K562 (cell line): Measurements from ENCODE around the gene HS3ST2. TPM values are rescaled to one million over a fixed set of nuclear protein-coding genes. Genes with fewer than 3 reads are reported as not detected.

Experiments
- ATAC-seq: fragments of 200-7000 bp; cut with Tn5 transposase; 3 replicates; pipeline ENCODE4 v1.9.1; 2020; ENCODE audit warnings: moderate library complexity
- BruUV-seq: library from RNA; stranded (reverse); fragments of 400-500 nt; replicated peaks from 2 replicates; lab custom pipeline; 2021; lab: Mats Ljungman, UMichigan
- CTCF ChIA-PET: fragments of 300-600 bp; formaldehyde crosslinking; extraction: SDS; loops from one replicate; lab custom pipeline; 2021; ENCODE audit warnings: low intra/inter-chr PET ratio; lab: Yijun Ruan, JAX
- POLR2A ChIA-PET: fragments of 300-600, 350-650 bp; sonication (Branson Sonifier 250); formaldehyde crosslinking; extraction: SDS; loops from one replicate; lab custom pipeline; 2021; ENCODE audit warnings: antibody characterized with exemption, inconsistent platforms; lab: Yijun Ruan, JAX
- DNase-seq, 4 experiments: peaks; one replicate each; pipeline versions ENCODE4 v3.0.0 to v3.0.0-alpha.2; 2011 to 2018; ENCODE audit warnings: low spot score in 3 of 4, mixed read lengths in 3 of 4; ENCODE audit errors: extremely low read depth in 1 of 4
- FAIRE-seq: peaks from 2 replicates; lab custom pipeline; 2011; peaks lifted over from hg19 to GRCh38; lab: Jason Lieb, UNC
- H2AFZ ChIP-seq: 2 replicates; pipeline ENCODE4 v1.6.0; 2011; ENCODE audit warnings: low read depth, low read length, control low read depth, inconsistent platforms
- H3K27ac ChIP-seq: fragments of 200-600 bp; 3 replicates; pipeline ENCODE4 v1.8.0; 2011; ENCODE audit warnings: low read depth, mild to moderate bottlenecking, control low read depth, inconsistent platforms, low read length, moderate library complexity, mixed read lengths; ENCODE audit errors: extremely low read depth
- H3K27me3 ChIP-seq, 2 experiments: fragments of 300-600 bp in 1 of 2; 2 replicates in 1 of 2; 3 replicates in 1 of 2; pipeline versions ENCODE4 v1.6.0 to v1.8.0; 2011; ENCODE audit warnings: inconsistent platforms in 2 of 2, low read length in 2 of 2, mild to moderate bottlenecking in 1 of 2, mixed read lengths in 1 of 2, moderate library complexity in 1 of 2; ENCODE audit not compliant: control insufficient read depth in 2 of 2, insufficient read depth in 2 of 2
- H3K36me3 ChIP-seq: fragments of 300-600 bp; 3 replicates; pipeline ENCODE4 v1.8.0; 2011; ENCODE audit warnings: mild to moderate bottlenecking, low read length, inconsistent platforms; ENCODE audit not compliant: control insufficient read depth, insufficient read depth
- H3K4me1 ChIP-seq, 2 experiments: fragments of 200-600 bp in 1 of 2; replicated peaks in 1 of 2; 2 replicates in 1 of 2; 3 replicates in 1 of 2; pipeline versions ENCODE4 v1.5.1 to v1.8.0; 2011; ENCODE audit warnings: inconsistent platforms in 2 of 2, low read length in 2 of 2, mild to moderate bottlenecking in 1 of 2, mixed read lengths in 1 of 2, moderate library complexity in 1 of 2; ENCODE audit not compliant: control insufficient read depth in 2 of 2, insufficient read depth in 2 of 2
- H3K4me2 ChIP-seq: 2 replicates; pipeline ENCODE4 v1.6.1; 2011; ENCODE audit warnings: low read length, control low read depth, inconsistent platforms, mixed read lengths; ENCODE audit not compliant: insufficient read depth
- H3K4me3 ChIP-seq: fragments of 200-600 bp; sonication (generic), shearing (Covaris generic); 2 replicates; pipeline ENCODE4 v1.5.1; 2016; ENCODE audit warnings: control low read depth, inconsistent platforms
- H3K79me2 ChIP-seq: fragments of 200-600 bp; 3 replicates; pipeline ENCODE4 v1.8.0; 2011; ENCODE audit warnings: low read length, inconsistent platforms; ENCODE audit not compliant: control insufficient read depth, insufficient read depth
- H3K9ac ChIP-seq, 2 experiments: 2 replicates each; pipeline versions ENCODE4 v1.6.0 to v1.6.1; 2011; ENCODE audit warnings: low read depth in 2 of 2, low read length in 2 of 2, control low read depth in 1 of 2, inconsistent platforms in 1 of 2, mild to moderate bottlenecking in 1 of 2, mixed read lengths in 1 of 2; ENCODE audit not compliant: insufficient read depth in 1 of 2
- H3K9me1 ChIP-seq: one replicate; pipeline ENCODE4 v1.6.0; 2011; ENCODE audit warnings: inconsistent platforms, mild to moderate bottlenecking, low read length, moderate library complexity; ENCODE audit not compliant: control insufficient read depth, insufficient read depth
- H3K9me3 ChIP-seq: replicated peaks from 2 replicates; pipeline ENCODE4 v1.5.1; 2011; ENCODE audit warnings: low read depth, low read length, inconsistent platforms; ENCODE audit not compliant: control insufficient read depth, insufficient read depth
- H4K20me1 ChIP-seq: replicated peaks from 2 replicates; pipeline ENCODE4 v1.6.1; 2011; ENCODE audit warnings: low read length, inconsistent platforms, mixed read lengths; ENCODE audit not compliant: control insufficient read depth, insufficient read depth
- DIDO1 ChIP-seq: fragments of 450-650 bp; IDR thresholded peaks from 2 replicates; pipeline ENCODE4 v1.6.1; 2016; ENCODE audit warnings: low read depth, missing biosample characterization, missing genetic modification characterization
- FOXK1 ChIP-seq: sonication (generic); formaldehyde crosslinking; IDR thresholded peaks from 2 replicates; pipeline ENCODE4 v1.8.0; 2022; ENCODE audit warnings: missing genetic modification reagents, mild to moderate bottlenecking, borderline replicate concordance
- GABPB1 ChIP-seq: sonication (generic); formaldehyde crosslinking; IDR thresholded peaks from 2 replicates; pipeline ENCODE4 v1.8.0; 2022; ENCODE audit warnings: mild to moderate bottlenecking, missing genetic modification reagents
- GTF3C2 ChIP-seq: IDR thresholded peaks from 3 replicates; pipeline ENCODE4 v1.6.1; 2011; ENCODE audit warnings: borderline replicate concordance, mild to moderate bottlenecking, moderate library complexity; ENCODE audit not compliant: insufficient read length; ENCODE audit errors: extremely low read depth
- HEY1 ChIP-seq: fragments of 250-450 bp; sonication (Bioruptor Pico); IDR thresholded peaks from 2 replicates; pipeline ENCODE4 v1.5.0; 2020; ENCODE audit warnings: mild to moderate bottlenecking, moderate library complexity, borderline replicate concordance
- KDM5B ChIP-seq: fragments of 200-600 bp; sonication (generic); IDR thresholded peaks from 2 replicates; pipeline ENCODE4 v1.6.1; 2012; ENCODE audit warnings: low read depth, mild to moderate bottlenecking, moderate library complexity, low read length, control low read depth, inconsistent platforms; ENCODE audit not compliant: insufficient replicate concordance
- LCOR ChIP-seq: sonication (generic); formaldehyde crosslinking; IDR thresholded peaks from 2 replicates; pipeline ENCODE4 v1.8.0; 2022; ENCODE audit warnings: mild to moderate bottlenecking, missing genetic modification reagents
- NFYB ChIP-seq: IDR thresholded peaks from 2 replicates; pipeline ENCODE4 v1.6.1; 2011; ENCODE audit warnings: mild to moderate bottlenecking, moderate library complexity; ENCODE audit not compliant: insufficient read length; ENCODE audit errors: extremely low read depth
- PCBP1 ChIP-seq: fragments of 200-400 bp; formaldehyde crosslinking; IDR thresholded peaks from 2 replicates; pipeline ENCODE4 v1.6.1; 2018; ENCODE audit warnings: mild to moderate bottlenecking, low read depth, low read length; ENCODE audit not compliant: poor library complexity, severe bottlenecking
- PHF21A ChIP-seq: fragments of 450-650 bp; IDR thresholded peaks from 2 replicates; pipeline ENCODE4 v1.6.1; 2017; ENCODE audit warnings: low read depth, borderline replicate concordance
- PHF8 ChIP-seq: fragments of 200-600 bp; sonication (generic); IDR thresholded peaks from 2 replicates; pipeline ENCODE4 v1.6.1; 2012; ENCODE audit warnings: mixed run types, mild to moderate bottlenecking, inconsistent platforms, low read length, moderate library complexity, borderline replicate concordance
- POLR2A ChIP-seq: fragments of 450-650 bp; conservative IDR thresholded peaks from 2 replicates; pipeline ENCODE4 v1.6.1; 2016
- POLR2B ChIP-seq: fragments of 450-650 bp; IDR thresholded peaks from 2 replicates; pipeline ENCODE4 v1.6.1; 2018; ENCODE audit warnings: low read depth; ENCODE audit not compliant: partially characterized antibody
- SPI1 ChIP-seq: IDR thresholded peaks from 2 replicates; pipeline ENCODE4 v1.6.1; 2011; ENCODE audit warnings: low read depth, low read length, control low read depth, borderline replicate concordance
- ZBTB49 ChIP-seq: sonication (generic); formaldehyde crosslinking; IDR thresholded peaks from 2 replicates; pipeline ENCODE4 v1.8.0; 2022; ENCODE audit warnings: missing genetic modification reagents, mild to moderate bottlenecking, borderline replicate concordance
- ZNF384 ChIP-seq: IDR thresholded peaks from 2 replicates; pipeline ENCODE4 v1.6.1; 2012; ENCODE audit warnings: low read depth, low read length, improper control_type of control experiment
- ZNF583 ChIP-seq: fragments of 250-450 bp; sonication (Bioruptor Pico); IDR thresholded peaks from 2 replicates; pipeline ENCODE4 v1.4.0; 2020
- WGBS: fragments of 100-300 bp; shearing (Covaris generic); methylation state at CpG from one replicate; pipeline ENCODE4 v1.1.6; 2016; ENCODE audit warnings: low coverage, mixed read lengths; ENCODE audit not compliant: insufficient coverage; ENCODE audit errors: missing lambda C conversion rate; 5-methylcytosine and 5-hydroxymethylcytosine counted together
- in situ Hi-C: fragments of 300-500 bp; cut with MboI; formaldehyde crosslinking; loops from 4 replicates; pipeline ENCODE4 v1.15.0; 2018; ENCODE audit warnings: inconsistent platforms, mixed read lengths
- intact Hi-C: fragments of 100-400 bp; cut with micrococcal nuclease; formaldehyde crosslinking; loops from 2 replicates; pipeline ENCODE4 v1.14.2; 2022
- polyA plus RNA-seq, 8 experiments: library from polyadenylated mRNA; depleted of rRNA in 4 of 8; stranded (reverse) in 5 of 8; unstranded in 3 of 8; fragments of >200 nt; fragmentation: Nextera tagmentation in 2 of 8; fragmentation: Illumina TruSeq in 1 of 8; extraction: Ambion mirVana in 2 of 8; extraction: Trizol in 1 of 8; gene quantifications; 2 replicates each; pipeline versions ENCODE4 v1.2.1 to v1.2.3, GENCODE V29; 2011 to 2014; ENCODE audit warnings: inconsistent platforms in 1 of 8, missing spikeins in 1 of 8
- total RNA-seq, 7 experiments: library from RNA; depleted of rRNA in 6 of 7; stranded (reverse); fragments of >200 nt in 6 of 7; fragmentation: Illumina TruSeq in 2 of 7; extraction: Trizol in 2 of 7; gene quantifications; 2 replicates each; pipeline versions ENCODE4 v1.2.1 to v1.2.3, GENCODE V29; 2011 to 2021; ENCODE audit warnings: low replicate concordance in 1 of 7

Gene HS3ST2
- total and polyA plus RNA-seq, 9 of the 15 experiments (the other 6 are each of a cell fraction or from before 2014, with no cell fraction given): not detected

GRCh38 chr16:22868593-22869224 lies 54.7 kb downstream of the HS3ST2 start:
- DNase-seq (no peak), ATAC-seq (no peak), FAIRE-seq (no peak)
- Histone ChIP-seq H2AFZ (no peak overlapping the region), H3K79me2 (no peaks in the 10 kb centered on the region), H3K4me3 (no peak overlapping the region), H3K4me2 (no peak overlapping the region), H3K27me3 (peaks cover 2 to 10% of the 10 kb centered on the region in 2 experiments; a peak in 3 of 5 replicates), H3K27ac (no peak overlapping the region), H3K9me1 (no peaks in the 10 kb centered on the region), H3K36me3 (no peaks in the 10 kb centered on the region), H3K4me1 (no peaks in the 10 kb centered on the region), H3K9ac (no peak overlapping the region), H4K20me1 (no peaks in the 10 kb centered on the region), H3K9me3 (no peaks in the 10 kb centered on the region)
- intact Hi-C loops: no loop called here
- CTCF ChIA-PET: no interaction called here
- in situ Hi-C loops: no loop called here
- no TSS peak for BruUV-seq
- WGBS: 1% methylated on average over 5 of the region's 5 CpGs
- POLR2A ChIA-PET: interaction anchor here (0.6 kb wide), 1 partner anchor 245 kb away, joined by 3 read pairs; no protein-coding TSS in a partner anchor
- no peak for TF ChIP-seq DIDO1 (tag)
- TF ChIP-seq PHF21A: no peak
- TF ChIP-seq GTF3C2: no peak
- TF ChIP-seq KDM5B: no peak
- TF ChIP-seq ZNF583 (CRISPR knock-in tag): no peak
- no peak for TF ChIP-seq LCOR (CRISPR knock-in tag)
- TF ChIP-seq FOXK1 (CRISPR knock-in tag): no peak
- no peak for TF ChIP-seq POLR2B
- no peak for TF ChIP-seq PHF8
- no peak for TF ChIP-seq PCBP1
- TF ChIP-seq GABPB1 (CRISPR knock-in tag): no peak
- no peak for TF ChIP-seq SPI1
- TF ChIP-seq HEY1 (CRISPR knock-in tag): no peak
- no peak for TF ChIP-seq ZBTB49 (CRISPR knock-in tag)
- no peak for TF ChIP-seq NFYB
- no peak for TF ChIP-seq POLR2A
- no peak for TF ChIP-seq ZNF384
